SKM-1 treated with dmso at 0.1 percent for 144 hours (cell line): ENCODE results near the gene AIM2.
A peak's percentile ranks its signal among the peaks of the same experiment; 100 is the strongest.

Source experiments
- DNase-seq: peaks from one replicate; lab custom pipeline; 2025; ENCODE audit not compliant: unreplicated experiment; lab: John Stamatoyannopoulos, UW

Gene AIM2

DNA sequence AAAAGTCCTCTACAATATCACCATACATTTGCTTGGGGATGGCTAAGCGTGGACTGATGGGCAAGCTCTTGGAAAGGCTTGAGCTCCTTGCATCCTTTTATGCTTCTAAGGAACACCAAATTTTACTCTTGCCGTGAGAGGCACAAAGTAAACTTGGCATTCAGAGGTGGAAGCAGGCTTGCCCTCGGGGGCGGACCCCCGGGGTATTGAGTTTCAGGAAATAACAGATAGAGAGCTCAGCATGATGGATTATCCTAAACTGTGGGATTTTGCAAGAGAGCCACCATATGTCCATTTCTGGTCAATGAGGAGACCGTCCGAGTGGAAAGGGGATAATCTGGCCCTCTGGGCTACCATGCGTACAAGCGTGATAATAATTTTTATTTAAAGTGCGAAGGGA lies 52.8 kb downstream of the AIM2 start:
- no peak for DNase-seq

DNA sequence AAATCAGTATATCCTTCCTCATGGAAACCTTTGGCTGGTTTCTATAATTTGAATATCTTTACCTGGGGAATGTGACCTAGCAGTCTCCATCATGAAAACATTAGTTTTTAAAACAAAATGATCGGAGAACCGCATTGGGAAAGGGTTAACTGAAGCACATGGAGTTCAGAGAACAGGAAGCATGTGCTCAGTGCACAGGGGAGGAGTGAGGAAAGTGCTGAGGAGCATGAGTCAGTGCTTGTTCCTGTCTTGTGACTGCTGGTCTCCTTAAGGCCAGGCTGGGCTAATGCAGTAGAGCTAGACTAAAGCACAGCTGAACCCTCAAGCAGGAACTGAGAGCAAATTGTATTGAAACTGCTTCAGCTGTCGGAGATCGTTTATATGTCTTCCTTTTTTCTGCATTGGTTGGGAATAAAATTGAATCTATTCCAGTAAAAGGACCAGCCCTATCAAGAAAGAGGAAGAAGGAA lies 61.1 kb downstream of the AIM2 start:
- peak; percentile 98 for DNase-seq

DNA sequence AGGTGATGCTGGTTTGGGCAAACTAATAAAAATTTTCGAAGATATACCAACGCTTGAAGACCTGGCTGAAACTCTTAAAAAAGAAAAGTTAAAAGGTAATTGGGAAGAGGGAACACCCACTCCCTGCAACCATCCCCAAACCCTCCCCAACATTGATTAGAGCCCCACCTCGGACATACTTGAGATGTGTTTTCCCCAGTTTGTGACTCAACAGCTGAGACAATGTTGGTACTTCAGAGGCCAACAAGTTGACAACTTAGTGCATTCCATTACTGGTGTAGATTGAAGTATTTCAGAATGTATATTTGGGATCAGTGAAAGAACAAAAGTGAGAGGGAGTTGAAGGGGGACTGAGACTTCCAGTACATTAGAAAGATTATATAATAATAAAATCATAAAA lies 61.7 kb downstream of the AIM2 start:
- no peak for DNase-seq

DNA sequence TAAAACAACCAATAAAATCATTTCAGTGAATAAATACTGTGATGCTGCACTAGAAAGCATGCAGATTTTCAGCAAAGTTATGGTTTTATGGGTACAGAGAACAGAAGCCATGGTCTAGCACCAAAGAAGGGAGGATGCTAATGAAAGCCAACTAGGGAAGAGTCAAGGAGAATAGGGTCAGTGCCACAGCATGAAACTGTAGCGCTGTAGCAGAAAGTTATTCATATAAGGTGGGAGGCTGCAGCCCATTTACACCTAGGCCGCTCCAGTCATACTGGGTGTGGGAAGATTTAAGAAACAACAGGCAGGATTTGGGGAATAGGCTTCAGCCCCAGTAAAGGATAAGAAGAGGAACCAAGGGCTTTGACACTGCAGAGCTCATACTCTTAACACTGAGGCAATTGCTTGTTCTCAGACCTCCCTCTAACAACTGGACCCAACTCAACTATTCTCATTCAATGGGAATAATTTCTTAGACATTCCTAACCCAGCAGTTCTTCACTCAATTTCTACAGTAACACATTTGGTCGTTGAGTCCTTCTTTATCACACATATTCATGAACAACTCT lies 62.5 kb downstream of the AIM2 start:
- no peak for DNase-seq

DNA sequence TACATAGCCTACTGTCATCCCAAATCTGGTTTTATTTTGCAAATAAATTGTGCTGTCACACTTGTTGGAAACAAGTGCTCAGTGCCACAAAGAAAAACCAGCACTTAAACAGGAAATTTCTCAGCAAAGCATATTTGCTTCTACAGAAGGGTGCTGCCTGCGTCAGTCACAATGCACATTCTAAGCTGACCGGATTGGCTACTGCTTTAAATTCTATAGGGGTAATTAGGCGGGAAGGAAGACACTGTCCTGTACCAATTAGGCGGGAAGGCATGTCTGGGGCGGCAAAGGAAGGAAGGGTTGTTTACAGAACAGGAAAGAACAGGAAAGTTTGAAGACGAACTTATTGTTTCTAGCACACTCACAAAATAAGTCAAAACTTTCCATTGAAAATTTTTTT lies 64.1 kb downstream of the AIM2 start:
- DNase-seq: no peak
